Measurements from ENCODE around the gene ZNF541. TPM values are rescaled to one million over a fixed set of nuclear protein-coding genes. Genes with fewer than 3 reads are reported as not detected.

ZNF541 gene
- polyA plus RNA-seq, 3 donors, result not detected

- no CpG with 5 or more reads among the region's 9 CpGs for WGBS (ENCODE audit: insufficient coverage)
- Mint-ChIP-seq H3K27me3 (ENCODE audit: low read depth in 3 of 3) (peaks cover 30 to 36% (median 36%) of the 10 kb centered on the region in 3 donors), H3K27ac (no peak overlapping the region)
These were observed 3.6 kb downstream of the ZNF541 start for GRCh38 chr19:47569331-47569730.

GRCh38 chr19:47564081-47564480, 8.9 kb downstream of the ZNF541 start:
- H3K4me1 ChIP-seq (ENCODE audit: control insufficient read depth in 1 of 2, insufficient read depth in 2 of 2, low read length in 2 of 2), result no peaks in the 10 kb centered on the region
- no peak overlapping the region for H3K9ac ChIP-seq (ENCODE audit: insufficient read depth, low read length, poor library complexity, severe bottlenecking)
- H3K27me3 Mint-ChIP-seq (ENCODE audit: low read depth in 3 of 3), result peaks cover 8 to 13% (median 9%) of the 10 kb centered on the region in 3 donors
- TF ChIP-seq CTCF (IDR thresholded peaks at IDR 0.05), result no peak
- H3K9me3 ChIP-seq (replicated peaks in 1 of 2; ENCODE audit: control insufficient read depth in 1 of 2, insufficient read depth in 1 of 2, low read length in 2 of 2), result no peaks in the 10 kb centered on the region
- no peak overlapping the region for H3K4me3 ChIP-seq (replicated peaks in 1 of 3; ENCODE audit: low read depth in 2 of 3, low read length in 3 of 3)
- H3K4me1 Mint-ChIP-seq, result no peaks in the 10 kb centered on the region
- H3K27ac ChIP-seq (ENCODE audit: low read depth in 1 of 2, low read length in 2 of 2), result no peak overlapping the region
- no peak overlapping the region for H3K27ac Mint-ChIP-seq
- no peak overlapping the region for H3K4me3 Mint-ChIP-seq
- intact Hi-C loops (cut with micrococcal nuclease), result no loop called here
- no peaks in the 10 kb centered on the region for H3K36me3 Mint-ChIP-seq
- no peaks in the 10 kb centered on the region for H4K20me1 ChIP-seq (ENCODE audit: insufficient read depth, low read length)
- H3K4me2 ChIP-seq (replicated peaks; ENCODE audit: extremely low read depth, low read length, poor library complexity, severe bottlenecking), result no peak overlapping the region
- no peaks in the 10 kb centered on the region for H3K79me2 ChIP-seq (ENCODE audit: insufficient read depth, low read length)
- no peak for DNase-seq
- no peaks in the 10 kb centered on the region for H3K27me3 ChIP-seq (ENCODE audit: control insufficient read depth in 2 of 2, insufficient read depth in 2 of 2, low read length in 2 of 2)
- no peaks in the 10 kb centered on the region for H3K36me3 ChIP-seq (replicated peaks in 1 of 2; ENCODE audit: control insufficient read depth in 1 of 2, insufficient read depth in 2 of 2, low read length in 2 of 2)
- no peaks in the 10 kb centered on the region for H3K9me3 Mint-ChIP-seq
- WGBS (ENCODE audit: insufficient coverage), result 96% methylated on average over 3 of the region's 3 CpGs
- no peak overlapping the region for H2AFZ ChIP-seq (ENCODE audit: insufficient read depth, low read depth, low read length, poor library complexity, severe bottlenecking)

More at GRCh38 chr19:47569331-47569730, 3.6 kb downstream of the ZNF541 start:
- Histone ChIP-seq H3K9ac (ENCODE audit: insufficient read depth, low read length, poor library complexity, severe bottlenecking) (no peak overlapping the region), H3K27me3 (ENCODE audit: control insufficient read depth in 2 of 2, insufficient read depth in 2 of 2, low read length in 2 of 2) (peaks cover 3 to 23% of the 10 kb centered on the region in 2 donors), H3K4me3 (replicated peaks in 1 of 3; ENCODE audit: low read depth in 2 of 3, low read length in 3 of 3) (no peak overlapping the region), H3K4me1 (ENCODE audit: control insufficient read depth in 1 of 2, insufficient read depth in 2 of 2, low read length in 2 of 2) (peaks cover 5 to 7% of the 10 kb centered on the region in 2 donors), H2AFZ (ENCODE audit: insufficient read depth, low read depth, low read length, poor library complexity, severe bottlenecking) (no peak overlapping the region), H3K4me2 (replicated peaks; ENCODE audit: extremely low read depth, low read length, poor library complexity, severe bottlenecking) (no peak overlapping the region), H3K79me2 (ENCODE audit: insufficient read depth, low read length) (no peaks in the 10 kb centered on the region), H3K27ac (ENCODE audit: low read depth in 1 of 2, low read length in 2 of 2) (no peak overlapping the region), H4K20me1 (ENCODE audit: insufficient read depth, low read length) (no peaks in the 10 kb centered on the region), H3K9me3 (replicated peaks in 1 of 2; ENCODE audit: control insufficient read depth in 1 of 2, insufficient read depth in 1 of 2, low read length in 2 of 2) (no peaks in the 10 kb centered on the region), H3K36me3 (replicated peaks in 1 of 2; ENCODE audit: control insufficient read depth in 1 of 2, insufficient read depth in 2 of 2, low read length in 2 of 2) (no peaks in the 10 kb centered on the region)
- DNase-seq, result no peak
- Mint-ChIP-seq H3K4me3 (no peak overlapping the region), H3K9me3 (peaks cover 0 to 13% (median 3%) of the 10 kb centered on the region in 7 donors), H3K4me1 (peaks cover 8% of the 10 kb centered on the region), H3K36me3 (no peaks in the 10 kb centered on the region)
- no peak for TF ChIP-seq CTCF (IDR thresholded peaks at IDR 0.05)
- intact Hi-C loops (cut with micrococcal nuclease), result no loop called here

Data from CD14-positive monocyte (primary cell).